Prostate gland (tissue), 2 donors: Measurements from ENCODE around the gene RNF223. TPM values are rescaled to one million over a fixed set of nuclear protein-coding genes. Genes with fewer than 3 reads are reported as not detected.
A peak's percentile ranks its signal among the peaks of the same experiment; 100 is the strongest.
"Not testable (repeated sequence)": the region's sequence is repeated elsewhere in the genome, so short reads cannot be mapped to it uniquely, and the experiment has no call there.

Experiments
- DNase-seq: peaks from one replicate; pipeline ENCODE4 v3.0.0-alpha.2; 2019; ENCODE audit warnings: low spot score
- H3K27ac ChIP-seq, 2 donors: fragments of 200-600 bp; sonication (generic); 2 replicates each; pipeline ENCODE4 v1.5.1; 2017 to 2019
- H3K27me3 ChIP-seq: fragments of 200-600 bp; sonication (generic); replicated peaks from 2 replicates; pipeline ENCODE4 v1.5.1; 2019; ENCODE audit not compliant: insufficient read depth
- H3K36me3 ChIP-seq, 2 donors: fragments of 200-600 bp; sonication (generic); 1 replicate in 1 of 2; 2 replicates in 1 of 2; pipeline versions ENCODE4 v1.5.1 to v1.8.1; 2017 to 2019
- H3K4me1 ChIP-seq: fragments of 200-600 bp; sonication (generic); replicated peaks from 2 replicates; pipeline ENCODE4 v1.5.1; 2019
- H3K4me3 ChIP-seq, 2 donors: fragments of 200-600 bp; sonication (generic); 2 replicates each; pipeline ENCODE4 v1.5.1; 2017 to 2019
- H3K9me3 ChIP-seq: fragments of 200-600 bp; sonication (generic); 2 replicates; pipeline ENCODE4 v1.5.1; 2017
- CTCF ChIP-seq, 4 experiments: fragments of 200-600 bp in 2 of 4; fragments of 450-650 bp in 2 of 4; sonication (generic) in 2 of 4; IDR thresholded peaks; 1 replicate in 3 of 4; 2 replicates in 1 of 4; pipeline ENCODE4 v1.5.1; 2016 to 2019; ENCODE audit warnings: antibody characterized with exemption in 4 of 4, mild to moderate bottlenecking in 2 of 4, moderate library complexity in 2 of 4
- POLR2A ChIP-seq: fragments of 450-650 bp; IDR thresholded peaks from one replicate; pipeline ENCODE4 v1.6.1; 2016; ENCODE audit warnings: antibody characterized with exemption, mild to moderate bottlenecking
- POLR2AphosphoS5 ChIP-seq: sonication (generic); formaldehyde crosslinking; IDR thresholded peaks from one replicate; pipeline ENCODE4 v1.6.1; 2017; ENCODE audit warnings: antibody characterized with exemption
- WGBS: methylation state at CpG from one replicate; pipeline ENCODE4 v1.1.5; 2018; 5-methylcytosine and 5-hydroxymethylcytosine counted together
- intact Hi-C: fragments of 100-400 bp; cut with DNase I; formaldehyde crosslinking; loops from one replicate; pipeline ENCODE4 v1.14.2; 2022
- total RNA-seq, 2 donors: library from RNA; depleted of rRNA; stranded (reverse); fragments of >200 nt; gene quantifications; one replicate each; pipeline ENCODE4 v1.1.0, GENCODE V29; 2016

The RNF223 gene
- total RNA-seq, 2 donors from 2014 or later: 1.4 to 1.8 TPM

GRCh38 chr1:1033731-1034438 lies 40.2 kb downstream of the RNF223 start:
- TF ChIP-seq POLR2A (no peak), POLR2AphosphoS5 (no peak), CTCF (IDR thresholded peaks at IDR 0.05) (no peak)
- no peaks in the 10 kb centered on the region for H3K27me3 ChIP-seq
- DNase-seq: no peak
- H3K9me3 ChIP-seq: no peaks in the 10 kb centered on the region
- H3K36me3 ChIP-seq: no peaks in the 10 kb centered on the region
- H3K4me1 ChIP-seq: peaks cover 6% of the 10 kb centered on the region
- H3K27ac ChIP-seq: no peak overlapping the region
- peak overlapping the region; percentile 27 to 46 for H3K4me3 ChIP-seq
- intact Hi-C loops: no loop called here
- WGBS: 21% methylated on average over 48 of the region's 71 CpGs

GRCh38 chr1:1033009-1033587 lies 41.0 kb downstream of the RNF223 start:
- no peaks in the 10 kb centered on the region for H3K27me3 ChIP-seq
- peak overlapping the region in 1 of 2 donors; percentile 26 for H3K27ac ChIP-seq
- peak; percentile 95 for DNase-seq
- intact Hi-C loops: no loop called here
- under 1% methylated on average over 63 of the region's 73 CpGs for WGBS
- TF ChIP-seq POLR2AphosphoS5: peak; percentile 88
- TF ChIP-seq POLR2A: no peak
- TF ChIP-seq CTCF (IDR thresholded peaks at IDR 0.05): peak; percentile 72 to 96 (median 82)
- no peaks in the 10 kb centered on the region for H3K36me3 ChIP-seq
- H3K4me3 ChIP-seq: peak overlapping the region; percentile 27 to 46
- peaks cover 6% of the 10 kb centered on the region for H3K4me1 ChIP-seq
- H3K9me3 ChIP-seq: no peaks in the 10 kb centered on the region

GRCh38 chr1:1032424-1032823 lies 41.7 kb downstream of the RNF223 start:
- Histone ChIP-seq H3K27me3 (no peaks in the 10 kb centered on the region), H3K36me3 (no peaks in the 10 kb centered on the region), H3K9me3 (no peaks in the 10 kb centered on the region), H3K4me3 (peak overlapping the region; percentile 27 to 46), H3K27ac (peak overlapping the region in 1 of 2 donors; percentile 26), H3K4me1 (peaks cover 6% of the 10 kb centered on the region)
- intact Hi-C loops: no loop called here
- 44% methylated on average over 13 of the region's 16 CpGs for WGBS
- TF ChIP-seq CTCF (IDR thresholded peaks at IDR 0.05): no peak
- no peak for TF ChIP-seq POLR2AphosphoS5
- TF ChIP-seq POLR2A: no peak
- DNase-seq: no peak

GRCh38 chr1:1031659-1032235 lies 42.4 kb downstream of the RNF223 start:
- TF ChIP-seq CTCF (IDR thresholded peaks at IDR 0.05) (no peak), POLR2A (no peak), POLR2AphosphoS5 (no peak)
- H3K36me3 ChIP-seq: no peaks in the 10 kb centered on the region
- no peak overlapping the region for H3K4me3 ChIP-seq
- DNase-seq: no peak
- 89% methylated on average over 11 of the region's 11 CpGs for WGBS
- H3K9me3 ChIP-seq: no peaks in the 10 kb centered on the region
- intact Hi-C loops: no loop called here
- no peaks in the 10 kb centered on the region for H3K27me3 ChIP-seq
- H3K4me1 ChIP-seq: peaks cover 6% of the 10 kb centered on the region
- H3K27ac ChIP-seq: no peak overlapping the region

GRCh38 chr1:1030867-1031658 lies 43.0 kb downstream of the RNF223 start:
- H3K27me3 ChIP-seq, H3K4me1 ChIP-seq, DNase-seq, H3K9me3 ChIP-seq, H3K27ac ChIP-seq, intact Hi-C loops, H3K4me3 ChIP-seq, H3K36me3 ChIP-seq: not testable (repeated sequence)
- 84% methylated on average over 6 of the region's 7 CpGs for WGBS
